GM12865 (cell line): ENCODE measurements around the gene ARL16.

ENCODE experiments used
- DNase-seq: peaks from one replicate; pipeline ENCODE4 v3.0.0; 2010; ENCODE audit warnings: low read depth
- H3K4me3 ChIP-seq: 2 replicates; pipeline ENCODE4 v1.5.1; 2011; ENCODE audit warnings: mild to moderate bottlenecking, low read depth, low read length, control low read depth
- CTCF ChIP-seq: IDR thresholded peaks from 2 replicates; pipeline ENCODE4 v1.5.1; 2011; ENCODE audit warnings: low read length, control low read depth, low read depth, inconsistent platforms; ENCODE audit not compliant: insufficient read depth; ENCODE audit errors: missing control alignments

Gene ARL16

GRCh38 chr17:81687770-81688541 is 4.4 kb upstream of the ARL16 start:
- H3K4me3 ChIP-seq = no peak overlapping the region
- no peak for TF ChIP-seq CTCF
- no peak for DNase-seq

GRCh38 chr17:81686614-81687013 is 3.0 kb upstream of the ARL16 start:
- DNase-seq = no peak
- TF ChIP-seq CTCF = no peak
- H3K4me3 ChIP-seq = no peak overlapping the region

- no peak for DNase-seq
- H3K4me3 ChIP-seq = peak overlapping the region; percentile 94
- TF ChIP-seq CTCF = no peak
Measured at GRCh38 chr17:81685108-81685507, 1.5 kb upstream of the ARL16 start.

- no peak for TF ChIP-seq CTCF
- no peak for DNase-seq
- H3K4me3 ChIP-seq = peak overlapping the region; percentile 94
Measured at GRCh38 chr17:81684442-81684911, 880 bp upstream of the ARL16 start.

GRCh38 chr17:81683208-81683583 is 401 bp downstream of the ARL16 start:
- peak overlapping the region; percentile 88 for H3K4me3 ChIP-seq
- no peak for DNase-seq
- TF ChIP-seq CTCF = no peak

- TF ChIP-seq CTCF = no peak
- peak overlapping the region; percentile 88 for H3K4me3 ChIP-seq
- no peak for DNase-seq
Measured at GRCh38 chr17:81682565-81683207, 911 bp downstream of the ARL16 start.
